OCI-LY3 (cell line): ENCODE results near the gene ARSK.
A peak's percentile ranks its signal among the peaks of the same experiment; 100 is the strongest.
"Not testable (repeated sequence)": the region's sequence is repeated elsewhere in the genome, so short reads cannot be mapped to it uniquely, and the experiment has no call there.

ENCODE experiments used
- H2AFZ ChIP-seq: fragments of 200-600, 300-600 bp; shearing (Covaris generic); 2 replicates; pipeline ENCODE4 v1.6.0; 2014; ENCODE audit warnings: antibody characterized with exemption, low read depth, low read length
- H3K27ac ChIP-seq: fragments of 200-600, 300-600 bp; sonication (generic); 2 replicates; pipeline ENCODE4 v1.5.1; 2014; ENCODE audit warnings: mild to moderate bottlenecking, low read length, moderate library complexity, mixed read lengths
- H3K27me3 ChIP-seq: fragments of 200-600, 300-600 bp; sonication (generic); 2 replicates; pipeline ENCODE4 v1.6.1; 2014; ENCODE audit warnings: low read depth, low read length, mixed read lengths
- H3K36me3 ChIP-seq: fragments of 200-600, 300-600 bp; sonication (generic); replicated peaks from 2 replicates; pipeline ENCODE3; 2014; ENCODE audit warnings: low read depth, low read length, mixed read lengths
- H3K4me1 ChIP-seq: fragments of 300-600, 200-600 bp; sonication (generic); 2 replicates; pipeline ENCODE4 v1.6.1; 2014; ENCODE audit warnings: low read length, mixed read lengths
- H3K4me2 ChIP-seq: fragments of 200-600, 300-600 bp; sonication (generic); 2 replicates; pipeline ENCODE4 v1.6.1; 2014; ENCODE audit warnings: low read length, mixed read lengths
- H3K4me3 ChIP-seq: fragments of 300-600, 200-600 bp; sonication (generic); 2 replicates; pipeline ENCODE4 v1.5.1; 2014; ENCODE audit warnings: antibody characterized with exemption, mild to moderate bottlenecking, low read length, moderate library complexity
- H3K79me2 ChIP-seq: fragments of 300-600, 200-600 bp; shearing (Covaris generic); 2 replicates; pipeline ENCODE4 v1.6.1; 2014; ENCODE audit warnings: mild to moderate bottlenecking, low read length, mixed read lengths
- H3K9ac ChIP-seq: fragments of 300-600, 200-600 bp; shearing (Covaris generic); 2 replicates; pipeline ENCODE4 v1.6.0; 2014; ENCODE audit warnings: mild to moderate bottlenecking, low read length, moderate library complexity
- H3K9me3 ChIP-seq: fragments of 200-600, 300-600 bp; shearing (Covaris generic); 2 replicates; pipeline ENCODE4 v1.6.1; 2014; ENCODE audit warnings: low read length, mixed read lengths; ENCODE audit not compliant: insufficient read depth
- H4K20me1 ChIP-seq: fragments of 200-600, 300-600 bp; sonication (generic); 2 replicates; pipeline ENCODE4 v1.6.1; 2016; ENCODE audit warnings: low read length, mixed read lengths; ENCODE audit not compliant: insufficient read depth
- CTCF ChIP-seq: fragments of 200-600, 300-600 bp; sonication (generic); IDR thresholded peaks from 2 replicates; pipeline ENCODE4 v1.5.1; 2014; ENCODE audit warnings: antibody characterized with exemption, low read length, low read depth
- EZH2phosphoT487 ChIP-seq: fragments of 200-600 bp; shearing (Covaris generic); IDR thresholded peaks from 2 replicates; pipeline ENCODE4 v1.6.1; 2018; ENCODE audit warnings: antibody characterized with exemption, mixed run types, low read depth

Gene ARSK

GRCh38 chr5:95643152-95643551, 88.3 kb downstream of the ARSK start:
- no peak overlapping the region for H3K27ac ChIP-seq
- TF ChIP-seq EZH2phosphoT487 = no peak
- TF ChIP-seq CTCF = no peak
- H3K27me3 ChIP-seq = no peaks in the 10 kb centered on the region
- H4K20me1 ChIP-seq = no peaks in the 10 kb centered on the region
- no peaks in the 10 kb centered on the region for H3K79me2 ChIP-seq
- H3K9ac ChIP-seq = no peak overlapping the region
- H3K36me3 ChIP-seq = no peaks in the 10 kb centered on the region
- H3K4me2 ChIP-seq = no peak overlapping the region
- H3K9me3 ChIP-seq = no peaks in the 10 kb centered on the region
- no peak overlapping the region for H3K4me3 ChIP-seq
- no peak overlapping the region for H2AFZ ChIP-seq
- peaks cover 22% of the 10 kb centered on the region for H3K4me1 ChIP-seq

GRCh38 chr5:95644351-95645042, 89.6 kb downstream of the ARSK start:
- peak; percentile 83 for TF ChIP-seq CTCF
- no peak for TF ChIP-seq EZH2phosphoT487
- no peaks in the 10 kb centered on the region for H3K27me3 ChIP-seq
- peaks cover 36% of the 10 kb centered on the region for H3K4me1 ChIP-seq
- H3K27ac ChIP-seq = no peak overlapping the region
- H2AFZ ChIP-seq = peak overlapping the region; percentile 96
- H3K4me3 ChIP-seq = 0 out of 2 replicates have a peak overlapping the region, but pooled peaks have one; percentile 12
- H3K79me2 ChIP-seq = no peaks in the 10 kb centered on the region
- no peaks in the 10 kb centered on the region for H4K20me1 ChIP-seq
- no peaks in the 10 kb centered on the region for H3K9me3 ChIP-seq
- no peaks in the 10 kb centered on the region for H3K36me3 ChIP-seq
- H3K4me2 ChIP-seq = peak overlapping the region; percentile 61
- peak overlapping the region; percentile 10; the same call in 1 of the 2 replicates for H3K9ac ChIP-seq

- not testable (repeated sequence) for H3K27me3 ChIP-seq, H3K36me3 ChIP-seq, H4K20me1 ChIP-seq, H3K9me3 ChIP-seq, H3K27ac ChIP-seq, H3K79me2 ChIP-seq
- Histone ChIP-seq H3K4me3 (peak overlapping the region; percentile 83), H2AFZ (peak overlapping the region; percentile 74; the same call in 1 of the 2 replicates), H3K4me1 (peaks cover 38% of the 10 kb centered on the region), H3K9ac (0 out of 2 replicates have a peak overlapping the region, but pooled peaks have one; percentile 22), H3K4me2 (peak overlapping the region; percentile 97)
These were observed 91.3 kb downstream of the ARSK start for GRCh38 chr5:95646226-95646568.

GRCh38 chr5:95646569-95647431, 91.9 kb downstream of the ARSK start, which contains the start of gene RFESD:
TSS of gene RFESD (plus strand) at chr5:95646777. CDS start at chr5:95652272, 5,495 bp downstream.
- Histone ChIP-seq H4K20me1 (no peaks in the 10 kb centered on the region), H3K27me3 (no peaks in the 10 kb centered on the region), H3K4me1 (peaks cover 38% of the 10 kb centered on the region), H3K36me3 (no peaks in the 10 kb centered on the region), H3K27ac (peak within 1 kb of the TSS; percentile 94), H3K9ac (peak within 1 kb of the TSS; percentile 93), H3K9me3 (no peaks in the 10 kb centered on the region), H3K4me3 (peak within 1 kb of the TSS; percentile 83), H3K79me2 (no peaks in the 10 kb centered on the region), H3K4me2 (peak within 1 kb of the TSS; percentile 97), H2AFZ (peak within 1 kb of the TSS; percentile 89)
- no peak for TF ChIP-seq CTCF
- no peak for TF ChIP-seq EZH2phosphoT487
